ENCODE data around the gene TAOK1. TPM values are rescaled to one million over a fixed set of nuclear protein-coding genes. Genes with fewer than 3 reads are reported as not detected.

The TAOK1 gene
- total and polyA plus RNA-seq, 2 of the 13 experiments (the other 11 are each of a cell fraction or from before 2014, with no cell fraction given), result 14.1 to 23.0 TPM

DNA sequence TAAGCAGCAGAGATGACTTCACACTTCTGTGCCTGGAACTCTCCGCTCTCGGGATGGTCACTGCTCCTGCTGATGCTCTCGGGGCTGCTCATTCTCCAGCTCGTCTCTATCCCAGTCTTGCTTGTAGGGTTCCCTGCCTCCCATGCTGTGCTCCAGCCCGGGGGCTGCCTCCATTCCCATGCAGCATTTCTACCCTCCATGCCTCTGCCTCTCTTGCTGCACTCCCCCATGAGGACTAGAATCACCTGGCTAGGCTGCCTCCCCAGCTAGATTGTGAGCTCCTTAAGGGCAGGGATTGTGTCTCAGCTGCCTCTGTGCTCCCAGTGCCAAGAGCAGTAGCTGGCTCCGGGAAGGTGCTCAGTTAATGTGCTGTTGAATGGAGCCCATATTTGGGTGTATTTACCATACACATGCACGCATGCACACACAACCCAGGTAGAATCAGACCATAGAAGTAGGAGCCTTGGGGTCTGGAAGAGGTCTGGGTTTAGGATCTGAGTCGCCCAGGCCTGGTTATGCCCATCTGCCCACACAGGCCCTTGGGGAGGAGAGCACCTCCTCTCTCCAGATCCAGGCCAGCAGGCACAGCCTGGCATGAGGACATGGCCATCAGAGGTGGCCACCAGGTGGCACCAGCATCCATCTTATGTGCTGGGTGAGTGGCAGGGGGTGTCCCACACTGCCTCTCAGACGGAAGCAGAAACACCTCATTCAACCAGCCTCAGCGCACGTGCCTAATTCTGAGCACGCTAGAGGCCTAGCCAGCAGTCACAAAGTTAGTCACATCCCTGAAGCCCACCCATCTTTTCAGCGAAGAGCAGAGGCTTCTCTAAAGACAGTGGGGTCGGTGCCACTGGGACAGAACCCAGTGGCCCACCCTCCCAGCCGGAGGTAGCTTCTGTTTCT lies 190.0 kb downstream of the TAOK1 start (continued):
- TF ChIP-seq ZFP36 (IDR thresholded peaks at IDR 0.05; ENCODE audit: borderline replicate concordance, low read depth, low read length, partially characterized antibody) (no peak), ZNF619 (CRISPR knock-in tag; IDR thresholded peaks at IDR 0.05) (no peak), ZNF670 (CRISPR knock-in tag; IDR thresholded peaks at IDR 0.05; ENCODE audit: borderline replicate concordance) (no peak), MAFK (conservative IDR thresholded peaks at IDR 0.05 in 1 of 2, IDR thresholded peaks at IDR 0.05 in 1 of 2; ENCODE audit: low read length in 2 of 2) (no peak), NFKBIZ (CRISPR knock-in tag; IDR thresholded peaks at IDR 0.05) (no peak), SMC3 (IDR thresholded peaks at IDR 0.05; ENCODE audit: low read length) (peak; percentile 75), ZNF180 (CRISPR knock-in tag; IDR thresholded peaks at IDR 0.05; ENCODE audit: borderline replicate concordance, low read depth) (no peak), ZNF446 (CRISPR knock-in tag; IDR thresholded peaks at IDR 0.05) (no peak)
- TF ChIP-seq, protein P1, sequence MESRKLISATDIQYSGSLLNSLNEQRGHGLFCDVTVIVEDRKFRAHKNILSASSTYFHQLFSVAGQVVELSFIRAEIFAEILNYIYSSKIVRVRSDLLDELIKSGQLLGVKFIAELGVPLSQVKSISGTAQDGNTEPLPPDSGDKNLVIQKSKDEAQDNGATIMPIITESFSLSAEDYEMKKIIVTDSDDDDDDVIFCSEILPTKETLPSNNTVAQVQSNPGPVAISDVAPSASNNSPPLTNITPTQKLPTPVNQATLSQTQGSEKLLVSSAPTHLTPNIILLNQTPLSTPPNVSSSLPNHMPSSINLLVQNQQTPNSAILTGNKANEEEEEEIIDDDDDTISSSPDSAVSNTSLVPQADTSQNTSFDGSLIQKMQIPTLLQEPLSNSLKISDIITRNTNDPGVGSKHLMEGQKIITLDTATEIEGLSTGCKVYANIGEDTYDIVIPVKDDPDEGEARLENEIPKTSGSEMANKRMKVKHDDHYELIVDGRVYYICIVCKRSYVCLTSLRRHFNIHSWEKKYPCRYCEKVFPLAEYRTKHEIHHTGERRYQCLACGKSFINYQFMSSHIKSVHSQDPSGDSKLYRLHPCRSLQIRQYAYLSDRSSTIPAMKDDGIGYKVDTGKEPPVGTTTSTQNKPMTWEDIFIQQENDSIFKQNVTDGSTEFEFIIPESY (CRISPR knock-in tag; IDR thresholded peaks at IDR 0.05), result peak; percentile 33; the same call in 1 of the 2 replicates
- TF ChIP-seq, protein P2, sequence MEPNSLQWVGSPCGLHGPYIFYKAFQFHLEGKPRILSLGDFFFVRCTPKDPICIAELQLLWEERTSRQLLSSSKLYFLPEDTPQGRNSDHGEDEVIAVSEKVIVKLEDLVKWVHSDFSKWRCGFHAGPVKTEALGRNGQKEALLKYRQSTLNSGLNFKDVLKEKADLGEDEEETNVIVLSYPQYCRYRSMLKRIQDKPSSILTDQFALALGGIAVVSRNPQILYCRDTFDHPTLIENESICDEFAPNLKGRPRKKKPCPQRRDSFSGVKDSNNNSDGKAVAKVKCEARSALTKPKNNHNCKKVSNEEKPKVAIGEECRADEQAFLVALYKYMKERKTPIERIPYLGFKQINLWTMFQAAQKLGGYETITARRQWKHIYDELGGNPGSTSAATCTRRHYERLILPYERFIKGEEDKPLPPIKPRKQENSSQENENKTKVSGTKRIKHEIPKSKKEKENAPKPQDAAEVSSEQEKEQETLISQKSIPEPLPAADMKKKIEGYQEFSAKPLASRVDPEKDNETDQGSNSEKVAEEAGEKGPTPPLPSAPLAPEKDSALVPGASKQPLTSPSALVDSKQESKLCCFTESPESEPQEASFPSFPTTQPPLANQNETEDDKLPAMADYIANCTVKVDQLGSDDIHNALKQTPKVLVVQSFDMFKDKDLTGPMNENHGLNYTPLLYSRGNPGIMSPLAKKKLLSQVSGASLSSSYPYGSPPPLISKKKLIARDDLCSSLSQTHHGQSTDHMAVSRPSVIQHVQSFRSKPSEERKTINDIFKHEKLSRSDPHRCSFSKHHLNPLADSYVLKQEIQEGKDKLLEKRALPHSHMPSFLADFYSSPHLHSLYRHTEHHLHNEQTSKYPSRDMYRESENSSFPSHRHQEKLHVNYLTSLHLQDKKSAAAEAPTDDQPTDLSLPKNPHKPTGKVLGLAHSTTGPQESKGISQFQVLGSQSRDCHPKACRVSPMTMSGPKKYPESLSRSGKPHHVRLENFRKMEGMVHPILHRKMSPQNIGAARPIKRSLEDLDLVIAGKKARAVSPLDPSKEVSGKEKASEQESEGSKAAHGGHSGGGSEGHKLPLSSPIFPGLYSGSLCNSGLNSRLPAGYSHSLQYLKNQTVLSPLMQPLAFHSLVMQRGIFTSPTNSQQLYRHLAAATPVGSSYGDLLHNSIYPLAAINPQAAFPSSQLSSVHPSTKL (CRISPR knock-in tag; IDR thresholded peaks at IDR 0.05), result peak; percentile 19; the same call in 1 of the 2 replicates

Data from HepG2 (cell line).